HG02970 (cell line): ENCODE data around the gene SAE1.
"Not testable (repeated sequence)": the region's sequence is repeated elsewhere in the genome, so short reads cannot be mapped to it uniquely, and the experiment has no call there.

Experiments used
- ATAC-seq: cut with Tn5 transposase; IDR thresholded peaks from one replicate; pipeline ENCODE4 v1.9.1; 2021; ENCODE audit warnings: mild to moderate bottlenecking, moderate library complexity, moderate number of reproducible peaks; ENCODE audit not compliant: unreplicated experiment, low FRiP score

The SAE1 gene

DNA sequence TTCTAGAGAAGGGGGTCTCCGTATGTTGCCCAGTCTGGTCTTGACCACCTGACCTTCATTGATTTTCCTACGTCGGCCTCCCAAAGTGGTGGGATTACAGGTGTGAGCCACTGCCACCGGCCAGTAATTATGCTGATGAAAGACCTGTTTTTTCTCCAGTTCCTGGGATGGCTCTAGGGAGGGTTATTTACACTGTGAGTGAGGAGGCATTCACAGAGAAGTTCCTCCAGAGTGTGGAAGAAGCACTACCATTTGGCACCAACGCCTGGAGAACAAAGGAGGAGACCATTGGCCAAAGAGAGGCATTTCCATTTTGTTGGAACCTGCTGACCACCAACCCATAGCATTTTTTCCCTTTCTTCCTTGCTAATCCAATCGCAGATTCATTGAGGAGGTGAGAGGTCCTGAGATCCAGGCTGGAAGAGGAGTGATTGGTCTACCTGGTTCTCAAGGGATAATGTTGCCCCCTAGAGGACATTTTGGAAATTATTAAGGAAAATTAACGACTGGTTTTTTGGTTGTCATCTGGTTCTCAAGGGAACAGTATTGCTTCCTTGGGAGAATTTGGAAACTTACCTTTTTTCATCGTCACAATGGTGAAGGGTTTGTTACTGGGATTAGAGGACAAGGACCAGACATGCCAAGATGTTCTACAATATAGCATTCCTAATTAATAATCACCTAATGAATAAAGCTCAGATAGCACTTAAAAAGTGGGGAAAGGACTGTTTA is 5.5 kb upstream of the SAE1 start:
- ATAC-seq, result no peak

DNA sequence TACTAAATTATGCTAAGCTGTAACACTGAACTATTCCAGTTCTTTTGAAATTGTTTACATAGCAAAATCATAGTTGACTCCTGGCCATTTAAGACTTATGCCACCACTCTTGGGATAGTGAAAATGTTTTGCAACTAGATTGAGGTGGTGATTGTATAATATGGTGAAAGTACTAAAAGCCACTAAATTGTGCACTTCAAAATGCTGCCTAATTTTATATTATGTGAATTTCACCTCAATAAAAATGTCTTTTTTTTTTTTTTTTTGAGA is 5.0 kb upstream of the SAE1 start:
- no peak for ATAC-seq

DNA sequence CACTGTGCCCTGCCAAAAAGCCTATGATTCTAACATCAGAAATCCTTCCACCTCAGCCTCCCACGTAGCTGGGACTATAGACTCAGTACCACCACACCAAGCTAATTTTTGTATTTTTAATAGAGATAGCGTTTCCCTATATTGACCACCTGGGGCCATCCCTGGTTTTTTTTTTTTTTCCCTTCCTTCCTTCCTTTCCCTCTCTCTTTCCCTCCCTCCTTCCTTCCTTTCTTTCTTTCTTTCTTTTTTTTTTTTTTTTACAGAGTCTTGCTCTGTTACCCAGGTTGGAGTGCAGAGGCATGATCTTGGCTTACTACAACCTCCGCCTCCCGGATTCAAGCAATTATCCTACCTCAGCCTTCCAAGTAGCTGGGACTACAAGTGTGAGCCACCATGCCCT is 1.1 kb upstream of the SAE1 start:
- no peak for ATAC-seq

DNA sequence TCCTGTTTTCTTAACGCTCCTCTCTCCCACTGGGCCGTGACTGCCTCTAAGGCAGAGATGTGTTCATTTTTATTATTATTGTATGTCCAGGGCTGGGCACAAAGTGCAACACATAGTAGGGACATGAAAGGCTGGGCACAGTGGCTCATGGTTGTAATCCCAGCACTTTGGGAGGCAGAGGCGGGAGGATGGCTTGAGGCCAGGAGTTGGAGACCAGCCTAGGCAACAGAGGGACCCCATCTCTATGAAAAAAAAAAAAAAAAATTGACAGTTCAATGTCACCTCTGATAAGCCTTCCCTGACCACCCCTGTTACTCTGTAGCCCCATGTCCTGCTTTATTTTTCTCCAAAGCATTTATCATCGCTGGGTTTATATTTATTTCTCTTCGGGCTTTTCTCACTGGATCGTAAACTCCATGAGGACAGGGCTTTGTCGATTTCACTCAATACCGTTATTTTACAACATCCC is 481 bp upstream of the SAE1 start:
- ATAC-seq, result no peak

DNA sequence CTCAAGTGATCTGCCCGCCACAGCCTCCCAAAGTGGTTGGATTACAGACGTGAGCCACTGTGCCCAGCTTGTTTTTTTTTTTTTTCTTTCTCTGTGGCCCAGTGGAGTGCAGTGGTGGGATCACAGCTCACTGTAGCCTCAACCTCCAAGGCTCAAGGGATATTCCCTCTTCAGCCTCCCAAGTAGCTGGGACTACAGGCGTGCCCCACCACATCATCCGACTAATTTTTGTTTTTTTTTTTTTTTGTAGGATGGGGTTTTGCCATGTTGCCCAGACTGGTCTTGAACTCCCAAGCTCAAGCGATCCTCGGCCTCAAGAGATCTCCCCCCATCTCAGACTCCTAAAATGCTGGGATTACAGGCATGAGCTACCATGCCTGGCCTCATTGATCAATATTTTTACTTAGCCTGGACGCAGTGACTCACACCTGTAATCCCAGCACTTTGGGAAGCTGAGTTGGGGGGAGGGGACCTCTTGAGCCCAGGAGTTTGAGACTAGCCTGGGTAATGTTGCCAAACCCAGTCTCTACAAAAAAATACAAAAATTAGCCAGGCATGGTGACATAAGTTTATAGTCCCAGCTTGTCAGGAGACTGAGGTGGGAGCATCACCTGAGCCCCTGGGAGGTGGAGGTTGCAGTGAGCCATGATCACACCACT is 1.7 kb downstream of the SAE1 start:
- no peak for ATAC-seq

DNA sequence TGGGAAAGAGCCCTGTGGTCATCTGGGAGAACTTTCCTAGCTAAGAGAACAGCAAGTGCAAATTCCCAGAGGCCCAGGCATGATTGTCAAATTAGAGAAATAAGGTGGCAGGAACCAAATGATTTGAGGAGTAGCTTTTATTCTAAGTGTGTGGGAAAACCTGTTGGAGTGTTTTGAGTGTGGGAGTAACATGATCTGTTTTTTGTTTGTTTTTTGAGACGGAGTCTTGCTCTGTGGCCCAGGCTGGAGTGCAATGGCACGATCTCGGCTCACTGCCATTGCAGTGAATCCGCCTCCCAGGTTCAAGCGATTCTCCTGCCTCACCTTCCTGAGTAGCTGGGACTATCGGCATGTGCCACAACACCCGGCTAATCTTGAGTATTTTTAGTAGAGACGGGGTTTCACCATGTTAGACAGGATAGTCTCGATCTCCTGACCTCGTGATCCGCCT is 2.4 kb downstream of the SAE1 start:
- ATAC-seq, result no peak

DNA sequence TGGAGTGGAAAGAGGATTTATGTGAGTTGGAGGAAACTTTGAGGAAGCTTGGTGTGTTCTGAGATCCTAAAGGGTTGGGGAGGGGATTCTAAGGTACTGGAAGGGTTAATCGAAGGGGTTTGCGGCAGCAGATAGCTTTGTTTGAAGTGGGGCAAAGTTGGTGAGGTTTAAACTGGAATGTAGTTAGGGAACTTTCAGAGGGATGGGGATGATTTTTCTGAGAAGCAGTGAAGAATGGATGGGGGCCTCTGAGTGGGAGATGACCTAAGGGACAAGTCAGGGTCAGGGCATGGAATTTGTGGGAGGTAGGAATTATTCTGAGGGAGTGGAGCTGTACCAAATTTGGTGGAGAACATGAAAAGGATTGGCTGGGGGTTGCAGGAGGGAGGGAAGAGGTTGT is 3.9 kb downstream of the SAE1 start:
- ATAC-seq, result no peak

DNA sequence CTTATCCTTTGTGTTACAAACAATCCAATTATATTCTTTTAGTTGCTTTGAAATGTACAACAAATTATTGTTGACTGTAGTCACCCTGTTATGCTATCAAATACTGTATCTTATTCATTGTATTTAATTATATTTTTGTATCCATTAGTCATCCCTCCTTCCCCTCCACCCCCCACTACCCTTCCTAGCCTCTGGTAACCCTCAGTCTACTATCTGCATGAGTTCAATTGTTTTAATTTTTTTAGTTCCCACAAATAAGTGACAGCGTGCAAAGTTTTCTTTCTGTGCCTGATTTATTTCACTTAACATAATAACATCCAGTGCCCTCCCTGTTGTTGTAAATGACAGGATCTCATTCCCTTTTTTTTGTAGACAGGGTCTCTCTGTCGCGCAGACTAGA is 4.5 kb downstream of the SAE1 start:
- no peak for ATAC-seq

DNA sequence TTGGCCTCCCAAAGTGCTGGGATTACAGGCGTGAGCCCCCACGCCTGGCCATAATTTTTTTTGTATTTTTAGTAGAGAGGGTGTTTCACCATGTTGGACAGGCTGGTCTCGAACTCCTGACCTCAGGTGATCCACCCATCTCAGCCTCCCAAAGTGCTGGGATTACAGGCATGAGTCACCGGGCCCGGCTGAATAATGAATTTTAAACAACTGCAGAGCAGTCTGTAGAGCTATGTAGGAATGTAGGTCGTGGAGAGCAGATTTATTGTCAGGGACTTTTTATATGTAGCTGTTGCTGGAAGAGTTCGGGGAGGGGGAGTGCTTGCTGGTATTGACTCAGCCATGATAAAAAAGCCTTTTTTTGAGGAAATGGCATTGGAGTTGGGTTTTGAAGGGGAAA is 10.6 kb downstream of the SAE1 start:
- not testable (repeated sequence) for ATAC-seq

DNA sequence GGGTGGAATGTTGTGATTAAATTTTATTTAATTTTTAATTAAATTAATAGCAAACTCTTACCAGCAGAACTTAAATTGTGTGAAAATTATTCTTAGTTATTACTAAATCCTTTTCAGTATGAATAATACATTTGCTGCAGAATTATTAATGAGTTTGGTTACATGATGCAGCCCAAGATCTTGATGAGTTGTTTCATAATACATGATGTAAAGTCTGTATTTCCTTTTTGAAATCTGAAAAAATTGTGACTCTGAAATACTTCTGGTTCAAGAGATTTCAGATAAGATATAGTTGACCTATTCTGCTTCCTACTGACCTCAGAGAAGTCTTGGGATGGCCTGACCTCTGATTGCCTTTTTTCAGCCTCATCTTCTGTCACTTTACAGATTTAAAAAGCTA is 11.1 kb downstream of the SAE1 start:
- ATAC-seq, result no peak

DNA sequence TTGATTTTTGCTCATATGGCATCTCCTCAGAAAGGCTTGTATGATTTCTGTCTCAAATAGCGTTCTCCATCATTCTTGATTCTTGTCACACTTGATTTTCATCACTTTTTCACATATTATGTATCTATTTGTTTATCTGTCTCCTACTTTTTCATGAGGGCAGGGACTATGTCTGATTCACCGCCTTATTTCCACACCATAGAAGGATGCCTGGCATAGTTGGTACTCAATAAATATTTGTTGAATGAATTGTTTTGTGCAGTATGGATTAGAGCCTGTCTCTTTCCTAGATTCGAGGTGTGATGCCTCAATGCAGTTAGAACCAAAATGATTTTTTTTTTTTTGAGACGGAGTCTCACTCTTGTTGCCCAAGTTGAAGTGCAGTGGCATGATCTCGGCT is 12.1 kb downstream of the SAE1 start:
- ATAC-seq, result no peak

DNA sequence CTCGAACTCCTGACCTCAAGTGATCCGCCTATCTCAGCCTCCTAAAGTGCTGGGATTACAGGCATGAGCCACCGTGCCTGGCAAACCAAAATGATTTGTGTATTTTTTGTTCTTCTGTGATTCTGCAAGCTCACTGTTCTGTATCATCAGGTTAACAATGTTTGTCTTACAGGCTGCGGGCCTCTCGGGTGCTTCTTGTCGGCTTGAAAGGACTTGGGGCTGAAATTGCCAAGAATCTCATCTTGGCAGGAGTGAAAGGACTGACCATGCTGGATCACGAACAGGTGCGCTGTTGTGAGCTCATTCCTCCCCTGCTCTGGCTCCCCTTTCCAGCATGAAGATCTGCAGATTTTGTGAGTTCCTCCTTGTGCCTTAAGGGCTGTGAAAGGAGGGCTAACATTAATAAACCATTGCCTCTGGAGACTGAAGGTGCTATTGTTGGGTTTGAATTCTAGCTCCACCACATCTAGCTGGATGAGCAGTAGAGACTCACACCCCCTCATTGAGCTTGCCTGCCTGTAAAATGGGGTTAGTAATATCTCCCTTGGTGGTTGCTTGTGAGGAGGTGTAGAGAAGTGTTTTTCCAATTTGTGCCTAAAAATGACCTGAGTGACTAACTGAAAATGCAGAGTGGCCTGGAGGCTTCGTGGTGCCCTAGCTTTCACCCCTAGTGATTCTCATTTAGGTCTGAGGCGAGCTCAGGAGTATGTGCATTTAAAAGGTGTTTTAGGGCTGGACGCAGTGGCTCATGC is 12.9 kb downstream of the SAE1 start:
- no peak for ATAC-seq

DNA sequence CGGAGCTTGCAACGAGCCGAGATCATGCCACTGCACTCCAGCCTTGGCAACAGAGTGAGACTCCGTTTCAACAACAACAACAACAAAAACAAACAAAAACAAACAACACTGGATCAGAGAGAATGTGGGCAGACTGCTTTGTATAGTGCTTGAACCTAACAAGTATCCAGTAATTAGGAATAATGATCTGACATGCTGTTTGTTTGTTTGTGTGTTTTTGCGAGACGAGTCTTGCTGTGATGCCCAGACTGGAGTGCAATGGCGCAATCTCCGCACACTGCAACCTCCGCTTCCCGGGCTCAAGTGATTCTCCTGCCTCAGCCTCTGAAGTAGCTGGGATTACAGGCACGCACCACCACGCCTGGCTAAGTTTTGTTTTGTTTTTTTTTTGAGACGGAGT is 14.0 kb downstream of the SAE1 start:
- no peak for ATAC-seq

DNA sequence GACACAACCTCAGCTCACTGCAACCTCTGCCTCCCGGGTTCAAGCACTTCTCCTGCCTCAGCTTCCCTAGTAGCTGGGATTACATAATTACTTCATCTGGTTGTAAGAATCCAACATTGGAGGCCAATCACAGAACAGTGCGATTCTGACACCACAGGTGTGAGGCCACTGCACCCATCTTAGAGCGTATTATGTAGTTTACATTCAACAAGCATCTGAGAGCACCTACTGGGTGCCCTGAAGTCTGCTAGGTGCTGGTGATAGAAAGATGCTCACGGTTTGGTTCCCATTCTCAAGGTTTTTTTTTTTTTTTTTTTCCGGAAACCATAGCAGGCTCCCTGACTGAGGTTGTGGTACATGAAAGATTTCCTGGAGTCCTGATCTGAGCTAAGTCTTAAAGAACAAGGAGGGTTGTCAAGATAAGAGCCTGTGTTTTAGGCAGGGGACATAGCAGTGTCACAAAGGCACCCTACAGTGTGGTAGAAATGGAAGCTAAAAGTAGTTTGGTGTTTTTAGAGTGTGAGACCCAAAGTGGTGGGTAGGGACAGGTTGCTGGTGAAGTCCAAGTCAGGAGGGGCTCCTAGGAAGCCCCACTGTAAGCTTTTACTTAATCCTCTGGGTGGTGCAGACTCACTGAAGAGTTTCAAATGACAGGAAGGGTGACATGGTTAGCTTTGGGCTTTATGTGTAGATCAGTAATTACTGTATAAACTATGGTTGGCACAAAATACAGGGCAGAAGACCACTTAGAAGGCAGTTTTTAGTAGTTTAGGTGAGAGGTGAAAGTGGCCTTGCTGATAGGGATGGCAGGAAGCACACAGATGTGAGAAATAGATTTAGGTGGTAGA is 15.2 kb downstream of the SAE1 start:
- no peak for ATAC-seq

DNA sequence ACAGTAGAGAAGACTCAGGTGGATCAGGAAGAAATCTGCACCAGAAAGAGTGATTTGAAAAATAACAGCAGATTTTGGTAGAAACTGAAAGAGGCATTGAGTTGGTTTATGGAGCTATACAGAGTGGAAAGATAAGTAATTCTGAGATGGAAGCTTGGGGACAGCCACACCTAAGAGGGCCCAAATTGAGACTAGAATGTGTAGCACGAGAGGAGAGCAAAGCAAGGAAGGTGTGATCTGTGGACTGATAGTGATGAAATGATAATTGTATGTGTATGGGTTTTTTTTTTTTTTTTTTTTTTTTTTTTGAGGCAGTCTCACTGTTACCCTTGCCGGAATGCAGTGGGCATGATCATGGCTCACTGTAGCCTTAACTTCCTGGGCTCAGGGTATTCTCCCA is 16.3 kb downstream of the SAE1 start:
- ATAC-seq, result no peak

DNA sequence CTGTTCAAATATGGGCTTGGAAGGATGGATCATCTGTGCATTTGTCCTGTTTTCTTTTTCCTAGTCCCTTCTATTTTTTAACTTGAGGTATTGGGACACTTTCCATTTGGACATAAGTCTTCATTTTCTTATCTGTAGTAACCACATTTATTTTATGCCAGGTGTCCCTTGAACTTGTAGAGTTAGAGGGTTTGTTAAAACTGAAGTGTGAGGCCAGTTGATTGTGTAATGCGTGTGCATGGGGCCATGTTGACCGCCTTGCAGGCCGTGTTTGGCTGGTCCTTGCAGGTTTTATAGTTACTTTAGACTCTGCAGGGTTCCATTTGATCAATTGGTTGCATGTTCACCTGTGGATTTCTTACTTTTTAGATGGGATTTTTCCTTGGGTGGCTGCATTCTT is 21.0 kb downstream of the SAE1 start:
- no peak for ATAC-seq

DNA sequence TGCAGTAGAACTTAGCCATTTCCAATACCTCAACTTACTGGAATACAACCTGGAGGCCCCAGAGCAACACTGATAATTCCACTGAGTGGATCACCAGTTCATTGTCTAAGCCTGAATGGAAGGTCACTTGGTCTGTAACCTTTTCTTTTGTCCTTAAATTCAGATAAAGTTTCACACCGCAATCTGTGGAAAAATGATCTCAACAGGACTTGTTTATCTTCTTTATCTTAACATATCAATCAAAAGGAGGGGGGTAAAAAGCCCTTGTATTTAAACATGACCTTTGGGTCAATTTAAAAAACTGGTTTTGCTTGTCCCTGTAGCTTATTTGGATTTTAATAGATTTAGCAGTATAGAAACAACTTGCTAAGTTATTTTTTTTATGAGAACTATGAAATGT is 21.6 kb downstream of the SAE1 start:
- no peak for ATAC-seq

DNA sequence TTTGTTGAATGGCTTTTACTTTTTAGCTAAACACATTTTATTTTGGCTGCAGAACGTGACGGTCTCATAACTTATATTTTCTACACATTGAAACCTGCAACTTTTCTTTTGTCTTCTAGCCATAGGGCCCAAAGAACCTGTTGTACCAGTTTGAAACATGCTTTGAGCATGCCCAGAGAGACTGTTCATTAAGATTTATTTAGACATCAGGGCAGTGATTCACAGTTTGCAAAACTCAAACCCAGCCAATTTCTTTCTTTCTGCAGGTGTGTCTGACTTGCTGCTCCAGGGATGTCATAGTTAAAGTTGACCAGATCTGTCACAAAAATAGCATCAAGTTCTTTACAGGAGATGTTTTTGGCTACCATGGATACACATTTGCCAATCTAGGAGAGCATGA is 22.0 kb downstream of the SAE1 start:
- ATAC-seq, result no peak

DNA sequence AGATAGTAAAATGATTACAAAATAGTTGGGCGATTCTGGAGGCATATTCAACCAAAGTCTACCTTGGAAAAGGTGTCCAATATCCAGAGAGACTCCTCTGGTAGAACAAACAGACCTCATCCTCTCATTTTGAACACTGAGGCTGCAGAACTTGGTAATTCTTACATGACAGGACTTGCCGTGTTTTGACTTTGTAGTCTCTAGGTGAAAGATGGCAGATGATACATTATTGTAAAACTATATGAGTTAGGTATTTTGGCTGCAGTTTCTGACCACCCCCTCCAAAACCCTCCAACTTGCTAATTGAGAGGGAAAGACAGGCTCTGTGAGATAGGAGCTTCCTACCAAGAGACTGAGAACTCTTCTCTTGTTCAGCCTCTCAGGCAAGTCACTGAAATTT is 22.6 kb downstream of the SAE1 start:
- ATAC-seq, result no peak

DNA sequence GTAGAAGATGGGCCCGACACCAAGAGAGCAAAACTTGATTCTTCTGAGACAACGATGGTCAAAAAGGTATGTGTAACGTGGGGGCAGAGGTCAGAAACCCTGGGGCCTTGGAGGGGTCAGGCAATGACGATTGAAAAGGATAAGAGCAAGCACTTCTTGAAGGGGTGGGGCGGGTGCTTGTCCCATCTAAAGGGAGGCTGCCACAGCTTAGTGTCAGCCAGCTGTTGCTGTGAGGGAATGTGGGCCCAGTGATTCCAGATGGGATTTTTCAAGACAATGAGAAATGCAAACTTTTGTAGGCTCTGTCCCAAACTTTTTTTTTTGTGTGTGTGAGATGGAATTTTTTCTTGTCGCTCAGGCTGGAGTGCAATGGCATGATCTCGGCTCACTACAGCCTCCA is 24.5 kb downstream of the SAE1 start:
- ATAC-seq, result no peak

DNA sequence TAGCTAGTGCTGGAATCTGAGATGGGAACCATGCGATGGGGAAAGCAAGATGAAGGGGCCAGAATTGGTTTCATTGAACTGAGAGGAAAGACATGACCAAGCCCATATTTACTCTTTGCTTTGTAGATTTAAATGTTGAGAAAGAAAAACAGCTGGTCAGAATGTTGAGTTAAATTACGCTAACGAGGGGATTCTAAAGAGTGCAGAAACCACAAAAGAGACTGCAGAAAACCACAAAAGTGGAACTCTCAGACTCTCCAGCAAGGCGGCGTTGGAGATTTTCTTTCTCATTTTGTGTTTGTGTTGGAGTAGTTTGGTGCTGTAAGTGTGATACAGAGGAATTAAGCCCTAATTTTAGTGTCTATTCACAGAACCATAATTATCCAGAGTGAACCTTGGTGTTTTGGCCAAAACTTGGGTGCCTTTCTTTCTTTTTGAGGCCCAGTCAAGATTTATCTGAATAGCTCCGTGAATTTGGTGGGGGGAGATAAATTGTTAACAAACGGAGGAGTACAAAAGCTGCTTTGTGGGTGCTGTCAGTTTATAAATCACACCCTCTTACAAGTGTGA is 26.3 kb downstream of the SAE1 start:
- no peak for ATAC-seq
